Aorta (tissue), 5 donors: ENCODE data around the gene ARL2. TPM values are rescaled to one million over a fixed set of nuclear protein-coding genes. Genes with fewer than 3 reads are reported as not detected.

Experiments used
- ATAC-seq: fragments of 200-7000 bp; cut with Tn5 transposase; one replicate; pipeline ENCODE4 v1.9.1; 2022; ENCODE audit warnings: moderate library complexity; ENCODE audit not compliant: low FRiP score
- DNase-seq, 2 donors: peaks; one replicate each; pipeline ENCODE4 v3.0.0-alpha.2; 2020
- H3K27ac ChIP-seq, 2 donors: one replicate each; pipeline ENCODE4 v1.5.1; 2013; ENCODE audit warnings: low read length in 2 of 2, mild to moderate bottlenecking in 2 of 2, moderate library complexity in 2 of 2, control low read depth in 1 of 2, inconsistent platforms in 1 of 2, low read depth in 1 of 2
- H3K27me3 ChIP-seq, 2 donors: one replicate each; pipeline ENCODE4 v1.6.1; 2013; ENCODE audit warnings: control low read depth in 1 of 2, low read length in 1 of 2, mild to moderate bottlenecking in 1 of 2, moderate library complexity in 1 of 2; ENCODE audit not compliant: insufficient read depth in 2 of 2, control insufficient read depth in 1 of 2
- H3K36me3 ChIP-seq, 2 donors: one replicate each; pipeline ENCODE4 v1.6.1; 2013; ENCODE audit warnings: control low read depth in 1 of 2, low read length in 1 of 2, mild to moderate bottlenecking in 1 of 2; ENCODE audit not compliant: insufficient read depth in 2 of 2, control insufficient read depth in 1 of 2
- H3K4me1 ChIP-seq, 2 donors: one replicate each; pipeline ENCODE4 v1.6.1; 2013; ENCODE audit warnings: low read length in 2 of 2, control low read depth in 1 of 2, mild to moderate bottlenecking in 1 of 2, moderate library complexity in 1 of 2; ENCODE audit not compliant: insufficient read depth in 2 of 2, control insufficient read depth in 1 of 2
- H3K4me3 ChIP-seq, 2 donors: one replicate each; pipeline ENCODE4 v1.5.1; 2013; ENCODE audit warnings: low read length in 2 of 2, control low read depth in 1 of 2, mild to moderate bottlenecking in 1 of 2
- H3K9me3 ChIP-seq: one replicate; pipeline ENCODE4 v1.6.1; 2013; ENCODE audit warnings: mild to moderate bottlenecking, low read length; ENCODE audit not compliant: control insufficient read depth
- WGBS, 2 donors: extraction: QIAGEN DNeasy Blood & Tissue Kit; methylation state at CpG; one replicate each; pipeline ENCODE4 v1.1.7; 2013; 5-methylcytosine and 5-hydroxymethylcytosine counted together
- intact Hi-C, 2 donors: fragments of 100-400 bp; cut with DNase I; formaldehyde crosslinking; loops; one replicate each; pipeline versions ENCODE4 v1.14.2 to v1.15.0; 2022
- microRNA-seq, 2 donors: library from miRNA; unstranded; fragments of <30 nt; microRNA quantifications; one replicate each; pipeline ENCODE4 v1.2.0, GENCODE V29; 2020
- polyA plus RNA-seq, 2 donors: library from polyadenylated mRNA; stranded (reverse); fragments of 200-250 nt; gene quantifications; one replicate each; pipeline ENCODE4 v1.2.3, GENCODE V29; 2013
- total RNA-seq, 2 donors: library from RNA; stranded (reverse); fragmentation: NEBNext Ultra II Directional; extraction: Animal tissue kit (Norgen Biotek cat#: 25700); gene quantifications; one replicate each; pipeline ENCODE4 v1.2.1, GENCODE V29; 2021
- donor health status: healthy with polysubstance abuse.
- donor health status: Bipolar disorder and iron deficiency.
- donor health status: DM: no; HTN: no; CAD: no.
- donor health status: DM: no; HTN: no; CAD: no.
- donor health status: DM: yes; HTN: yes; CAD: no.

Gene ARL2
- total and polyA plus RNA-seq, 4 donors, result 96.3 to 175 (median 125) TPM

- no peak for ATAC-seq
- no peak overlapping the region for H3K27ac ChIP-seq
- H3K27me3 ChIP-seq, result no peaks in the 10 kb centered on the region
- intact Hi-C loops, result no loop called here
- H3K4me1 ChIP-seq, result no peaks in the 10 kb centered on the region
- no peak for DNase-seq
- 76 to 79% methylated on average over 11 of the region's 11 CpGs for WGBS, 2 donors
- no peaks in the 10 kb centered on the region for H3K9me3 ChIP-seq
- H3K36me3 ChIP-seq, result no peaks in the 10 kb centered on the region
- no peak overlapping the region for H3K4me3 ChIP-seq
These were observed 52.4 kb downstream of the ARL2 start for GRCh38 chr11:65066315-65066714.

GRCh38 chr11:65066805-65067291 lies 52.9 kb downstream of the ARL2 start:
- H3K27me3 ChIP-seq, result no peaks in the 10 kb centered on the region
- no peaks in the 10 kb centered on the region for H3K4me1 ChIP-seq
- WGBS, 2 donors, result 79 to 84% methylated on average over 3 to 4 of the region's 4 CpGs
- no peak for DNase-seq
- H3K9me3 ChIP-seq, result no peaks in the 10 kb centered on the region
- ATAC-seq, result no peak
- intact Hi-C loops, result no loop called here
- H3K4me3 ChIP-seq, result no peak overlapping the region
- no peaks in the 10 kb centered on the region for H3K36me3 ChIP-seq
- no peak overlapping the region for H3K27ac ChIP-seq

GRCh38 chr11:65067446-65067845 lies 53.5 kb downstream of the ARL2 start:
- intact Hi-C loops, result no loop called here
- H3K4me1 ChIP-seq, result no peaks in the 10 kb centered on the region
- no peaks in the 10 kb centered on the region for H3K27me3 ChIP-seq
- WGBS, 2 donors, result 80 to 86% methylated on average over 10 of the region's 10 CpGs
- no peak overlapping the region for H3K27ac ChIP-seq
- DNase-seq (no peak), ATAC-seq (no peak)
- H3K9me3 ChIP-seq, result no peaks in the 10 kb centered on the region
- H3K36me3 ChIP-seq, result no peaks in the 10 kb centered on the region
- H3K4me3 ChIP-seq, result no peak overlapping the region

- Histone ChIP-seq H3K4me3 (no peak overlapping the region), H3K9me3 (no peaks in the 10 kb centered on the region), H3K27ac (no peak overlapping the region), H3K4me1 (no peaks in the 10 kb centered on the region), H3K27me3 (no peaks in the 10 kb centered on the region), H3K36me3 (no peaks in the 10 kb centered on the region)
- DNase-seq, result no peak
- ATAC-seq, result no peak
- intact Hi-C loops, result no loop called here
- 76 to 78% methylated on average over 9 of the region's 9 CpGs for WGBS, 2 donors
These were observed 55.3 kb downstream of the ARL2 start for GRCh38 chr11:65069217-65069616.

Small RNA genes within 50 kb of the gene (microRNA-seq; reads per million reads assigned to microRNA genes)
- 3.0 to 6.0 reads per million in 2 donors for gene MIR6879

Other genes starting within 250 kb of the ARL2 start
- gene SF1, start 235.6 kb upstream of the ARL2 start, total RNA-seq, result 100 to 1,000 TPM; 267 to 322 TPM
- gene SF1, start 235.6 kb upstream of the ARL2 start, polyA plus RNA-seq, result 100 to 1,000 TPM in 1 of 2 donors, 10 to 100 TPM in 1; 46.6 to 136 TPM
- gene MAP4K2, start 210.9 kb upstream of the ARL2 start, total RNA-seq, result 10 to 100 TPM; 10.7 to 11.5 TPM
- gene MAP4K2, start 210.9 kb upstream of the ARL2 start, polyA plus RNA-seq, result 10 to 100 TPM in 1 of 2 donors, 1 to 10 TPM in 1; 5.4 to 29.6 TPM
- gene MEN1, start 203.6 kb upstream of the ARL2 start, total RNA-seq, result 10 to 100 TPM; 14.5 to 18.0 TPM
- gene MEN1, start 203.6 kb upstream of the ARL2 start, polyA plus RNA-seq, result 10 to 100 TPM in 1 of 2 donors, 1 to 10 TPM in 1; 9.1 to 18.8 TPM
- 1 to 10 TPM in 1 of 2 donors, under 1 TPM in 1; 0.29 to 1.2 TPM for gene CDC42BPG, start 169.5 kb upstream of the ARL2 start, total RNA-seq
- gene CDC42BPG, start 169.5 kb upstream of the ARL2 start, polyA plus RNA-seq, result 1 to 10 TPM in 1 of 2 donors, under 1 TPM in 1; 0.56 to 6.0 TPM
- gene EHD1, start 135.5 kb upstream of the ARL2 start, total RNA-seq, result 100 to 1,000 TPM in 1 of 2 donors, 10 to 100 TPM in 1; 61.8 to 122 TPM
- gene EHD1, start 135.5 kb upstream of the ARL2 start, polyA plus RNA-seq, result 10 to 100 TPM; 14.4 to 28.8 TPM
- 10 to 100 TPM; 19.6 to 20.6 TPM for gene ATG2A, start 97.0 kb upstream of the ARL2 start, total RNA-seq
- gene ATG2A, start 97.0 kb upstream of the ARL2 start, polyA plus RNA-seq, result 10 to 100 TPM in 1 of 2 donors, 1 to 10 TPM in 1; 7.0 to 34.9 TPM
- 10 to 100 TPM; 32.7 to 36.8 TPM for gene PPP2R5B, start 89.5 kb upstream of the ARL2 start, total RNA-seq
- gene PPP2R5B, start 89.5 kb upstream of the ARL2 start, polyA plus RNA-seq, result 10 to 100 TPM in 1 of 2 donors, 1 to 10 TPM in 1; 9.5 to 28.6 TPM
- not detected for gene GPHA2, start 78.3 kb upstream of the ARL2 start, total RNA-seq
- gene GPHA2, start 78.3 kb upstream of the ARL2 start, polyA plus RNA-seq, result under 1 TPM in 1 of 2 donors, not detected in 1; 0.43 TPM
- gene MAJIN, start 42.1 kb upstream of the ARL2 start, total RNA-seq, result not detected
- gene MAJIN, start 42.1 kb upstream of the ARL2 start, polyA plus RNA-seq, result not detected
- gene BATF2, start 17.2 kb upstream of the ARL2 start, total RNA-seq, result 1 to 10 TPM; 2.5 to 3.6 TPM
- 1 to 10 TPM; 1.4 to 1.9 TPM for gene BATF2, start 17.2 kb upstream of the ARL2 start, polyA plus RNA-seq
- 10 to 100 TPM; 19.9 to 26.1 TPM for gene SNX15, start 13.3 kb downstream of the ARL2 start, total RNA-seq
- gene SNX15, start 13.3 kb downstream of the ARL2 start, polyA plus RNA-seq, result 10 to 100 TPM; 21.7 to 26.2 TPM
- 1 to 10 TPM; 3.6 to 4.9 TPM for gene SAC3D1, start 27.1 kb downstream of the ARL2 start, total RNA-seq
- gene SAC3D1, start 27.1 kb downstream of the ARL2 start, polyA plus RNA-seq, result 1 to 10 TPM; 5.4 to 7.5 TPM
- gene NAALADL1, start 44.4 kb downstream of the ARL2 start, total RNA-seq, result 10 to 100 TPM; 14.1 to 29.4 TPM
- gene NAALADL1, start 44.4 kb downstream of the ARL2 start, polyA plus RNA-seq, result 10 to 100 TPM; 25.8 to 45.9 TPM
- 1 to 10 TPM in 1 of 2 donors, under 1 TPM in 1; 0.81 to 1.0 TPM for gene CDCA5, start 69.9 kb downstream of the ARL2 start, total RNA-seq
- 1 to 10 TPM in 1 of 2 donors, under 1 TPM in 1; 1.00 to 2.5 TPM for gene CDCA5, start 69.9 kb downstream of the ARL2 start, polyA plus RNA-seq
- gene ZFPL1, start 70.1 kb downstream of the ARL2 start, total RNA-seq, result 10 to 100 TPM; 31.5 to 35.0 TPM
- 10 to 100 TPM; 24.9 to 69.9 TPM for gene ZFPL1, start 70.1 kb downstream of the ARL2 start, polyA plus RNA-seq
- 100 to 1,000 TPM; 101 to 121 TPM for gene VPS51, start 82.1 kb downstream of the ARL2 start, total RNA-seq
- 100 to 1,000 TPM in 1 of 2 donors, 10 to 100 TPM in 1; 73.0 to 191 TPM for gene VPS51, start 82.1 kb downstream of the ARL2 start, polyA plus RNA-seq
- 1 to 10 TPM; 5.2 to 7.2 TPM for gene TM7SF2, start 97.7 kb downstream of the ARL2 start, total RNA-seq
- 10 to 100 TPM in 1 of 2 donors, 1 to 10 TPM in 1; 4.0 to 11.8 TPM for gene TM7SF2, start 97.7 kb downstream of the ARL2 start, polyA plus RNA-seq
- 1 to 10 TPM; 4.1 to 7.5 TPM for gene ZNHIT2, start 103.5 kb downstream of the ARL2 start, total RNA-seq
- gene ZNHIT2, start 103.5 kb downstream of the ARL2 start, polyA plus RNA-seq, result 10 to 100 TPM in 1 of 2 donors, 1 to 10 TPM in 1; 3.4 to 12.9 TPM
- gene FAU, start 108.0 kb downstream of the ARL2 start, total RNA-seq, result 100 to 1,000 TPM; 674 to 804 TPM
- gene FAU, start 108.0 kb downstream of the ARL2 start, polyA plus RNA-seq, result 1,000 to 10,000 TPM; 1,037 to 1,172 TPM
- gene MRPL49, start 108.2 kb downstream of the ARL2 start, total RNA-seq, result 10 to 100 TPM; 35.0 to 37.1 TPM
- 10 to 100 TPM; 44.2 to 52.2 TPM for gene MRPL49, start 108.2 kb downstream of the ARL2 start, polyA plus RNA-seq
- gene SYVN1, start 120.4 kb downstream of the ARL2 start, total RNA-seq, result 10 to 100 TPM; 50.2 to 64.0 TPM
- 10 to 100 TPM in 1 of 2 donors, 1 to 10 TPM in 1; 5.5 to 26.2 TPM for gene SYVN1, start 120.4 kb downstream of the ARL2 start, polyA plus RNA-seq
- gene SPDYC, start 156.1 kb downstream of the ARL2 start, total RNA-seq, result not detected
- gene SPDYC, start 156.1 kb downstream of the ARL2 start, polyA plus RNA-seq, result not detected
- 100 to 1,000 TPM; 109 to 137 TPM for gene CAPN1, start 167.8 kb downstream of the ARL2 start, total RNA-seq
- gene CAPN1, start 167.8 kb downstream of the ARL2 start, polyA plus RNA-seq, result 10 to 100 TPM; 75.5 to 96.3 TPM
- gene POLA2, start 247.8 kb downstream of the ARL2 start, total RNA-seq, result 1 to 10 TPM; 3.4 to 9.2 TPM
- gene POLA2, start 247.8 kb downstream of the ARL2 start, polyA plus RNA-seq, result 1 to 10 TPM; 3.0 to 4.1 TPM